Measurements from ENCODE around the gene ITCH.
"Not testable (repeated sequence)": the region's sequence is repeated elsewhere in the genome, so short reads cannot be mapped to it uniquely, and the experiment has no call there.

ITCH gene

DNA sequence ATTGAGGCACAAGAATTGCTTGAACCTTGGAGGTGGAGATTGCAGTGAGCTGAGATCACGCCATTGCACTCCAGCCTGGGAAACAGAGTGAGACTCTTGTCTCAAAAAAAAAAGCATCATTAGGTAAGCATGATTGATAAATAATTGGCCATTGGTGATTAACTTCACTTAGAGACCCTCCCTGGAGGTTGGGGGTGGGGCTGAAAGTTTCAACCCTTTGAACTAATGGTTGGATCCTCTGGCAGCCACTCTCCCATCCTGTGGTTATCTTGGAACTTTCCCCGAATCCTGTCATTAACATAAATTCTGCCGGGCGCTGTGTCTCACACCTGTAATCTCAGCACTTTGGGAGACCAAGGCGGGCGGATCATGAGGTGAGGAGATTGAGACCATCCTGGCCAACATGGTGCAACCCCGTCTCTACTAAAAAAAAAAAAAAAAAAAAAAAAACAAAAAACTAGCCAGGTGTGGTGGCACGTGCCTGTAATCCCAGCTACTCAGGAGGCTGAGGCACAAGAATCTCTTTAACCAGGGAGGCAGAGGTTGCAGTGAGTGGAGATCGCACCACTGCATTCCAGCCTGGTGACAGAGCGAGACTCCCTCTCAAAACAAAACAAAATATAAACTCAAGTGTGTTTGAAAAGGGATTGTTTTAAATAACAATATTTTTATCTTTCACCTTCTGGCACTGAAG is 17.1 kb upstream of the ITCH start:
- peaks cover 10% of the 10 kb centered on the region for H3K4me1 ChIP-seq (ENCODE audit: control insufficient read depth, insufficient read depth, low read length)
- H3K9ac ChIP-seq (ENCODE audit: low read depth, low read length); H3K27me3 ChIP-seq (ENCODE audit: control insufficient read depth, insufficient read depth, low read length); H3K4me3 ChIP-seq (ENCODE audit: low read length); H3K36me3 ChIP-seq (ENCODE audit: insufficient read depth, low read length); H3K9me3 ChIP-seq (replicated peaks; ENCODE audit: low read length); H3K4me2 ChIP-seq (ENCODE audit: low read length): not testable (repeated sequence)

GRCh38 chr20:34346533-34346865 is 16.6 kb upstream of the ITCH start:
- H3K4me1 ChIP-seq (ENCODE audit: control insufficient read depth, insufficient read depth, low read length) = peaks cover 10% of the 10 kb centered on the region
- not testable (repeated sequence) for H3K9me3 ChIP-seq (replicated peaks; ENCODE audit: low read length); H3K9ac ChIP-seq (ENCODE audit: low read depth, low read length); H3K27me3 ChIP-seq (ENCODE audit: control insufficient read depth, insufficient read depth, low read length); H3K36me3 ChIP-seq (ENCODE audit: insufficient read depth, low read length); H3K4me2 ChIP-seq (ENCODE audit: low read length); H3K4me3 ChIP-seq (ENCODE audit: low read length)

DNA sequence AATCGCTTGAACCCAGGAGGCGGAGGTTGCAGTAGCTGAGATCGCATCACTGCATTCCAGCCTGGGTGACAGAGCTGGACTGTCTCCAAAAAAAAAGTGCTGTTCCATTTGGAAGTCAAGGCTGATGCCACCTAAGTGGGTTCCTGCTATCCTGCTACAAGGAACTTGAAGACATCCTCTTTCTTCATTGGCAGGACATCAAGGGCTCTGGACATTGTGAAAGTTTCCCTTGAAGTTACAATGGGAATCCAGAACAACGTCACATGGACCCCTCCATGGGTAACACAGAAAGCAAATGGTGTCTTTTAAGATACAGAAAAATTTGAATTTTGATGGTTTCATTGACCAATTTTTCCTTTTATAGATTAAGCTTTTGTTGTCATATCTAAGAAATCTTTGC is 15.5 kb upstream of the ITCH start:
- H3K4me2 ChIP-seq (ENCODE audit: low read length) = no peak overlapping the region
- no peaks in the 10 kb centered on the region for H3K9me3 ChIP-seq (replicated peaks; ENCODE audit: low read length)
- no peak overlapping the region for H3K9ac ChIP-seq (ENCODE audit: low read depth, low read length)
- H3K4me1 ChIP-seq (ENCODE audit: control insufficient read depth, insufficient read depth, low read length) = peaks cover 10% of the 10 kb centered on the region
- H3K4me3 ChIP-seq (ENCODE audit: low read length) = no peak overlapping the region
- no peaks in the 10 kb centered on the region for H3K27me3 ChIP-seq (ENCODE audit: control insufficient read depth, insufficient read depth, low read length)
- no peaks in the 10 kb centered on the region for H3K36me3 ChIP-seq (ENCODE audit: insufficient read depth, low read length)

DNA sequence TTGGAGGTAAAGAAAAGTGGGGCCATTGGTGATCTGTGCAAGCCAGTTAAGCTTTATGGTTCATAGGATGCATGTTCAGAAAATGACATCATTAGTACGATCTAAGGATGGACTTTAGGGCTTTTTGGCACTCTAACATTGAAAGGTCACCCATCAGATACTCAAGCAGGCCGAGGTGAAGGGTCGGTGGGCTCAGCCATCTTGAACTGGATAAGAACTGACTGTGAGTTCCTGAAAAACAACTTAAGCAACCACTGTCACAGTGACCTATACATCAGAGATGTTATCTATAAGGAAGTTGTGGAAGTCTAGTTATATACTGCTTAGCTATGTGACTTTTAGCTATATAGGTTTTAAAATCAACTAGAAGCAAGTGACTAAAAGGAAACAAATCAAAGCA is 13.0 kb upstream of the ITCH start:
- Histone ChIP-seq H3K4me1 (ENCODE audit: control insufficient read depth, insufficient read depth, low read length) (peaks cover 10% of the 10 kb centered on the region), H3K27me3 (ENCODE audit: control insufficient read depth, insufficient read depth, low read length) (no peaks in the 10 kb centered on the region), H3K9me3 (replicated peaks; ENCODE audit: low read length) (no peaks in the 10 kb centered on the region), H3K4me3 (ENCODE audit: low read length) (no peak overlapping the region), H3K36me3 (ENCODE audit: insufficient read depth, low read length) (no peaks in the 10 kb centered on the region), H3K4me2 (ENCODE audit: low read length) (no peak overlapping the region), H3K9ac (ENCODE audit: low read depth, low read length) (no peak overlapping the region)

- H3K27me3 ChIP-seq (ENCODE audit: control insufficient read depth, insufficient read depth, low read length); H3K9me3 ChIP-seq (replicated peaks; ENCODE audit: low read length); H3K4me2 ChIP-seq (ENCODE audit: low read length); H3K4me3 ChIP-seq (ENCODE audit: low read length); H3K36me3 ChIP-seq (ENCODE audit: insufficient read depth, low read length); H3K9ac ChIP-seq (ENCODE audit: low read depth, low read length): not testable (repeated sequence)
- H3K4me1 ChIP-seq (ENCODE audit: control insufficient read depth, insufficient read depth, low read length) = peaks cover 10% of the 10 kb centered on the region
These were observed 9.6 kb upstream of the ITCH start for GRCh38 chr20:34353467-34353866.

DNA sequence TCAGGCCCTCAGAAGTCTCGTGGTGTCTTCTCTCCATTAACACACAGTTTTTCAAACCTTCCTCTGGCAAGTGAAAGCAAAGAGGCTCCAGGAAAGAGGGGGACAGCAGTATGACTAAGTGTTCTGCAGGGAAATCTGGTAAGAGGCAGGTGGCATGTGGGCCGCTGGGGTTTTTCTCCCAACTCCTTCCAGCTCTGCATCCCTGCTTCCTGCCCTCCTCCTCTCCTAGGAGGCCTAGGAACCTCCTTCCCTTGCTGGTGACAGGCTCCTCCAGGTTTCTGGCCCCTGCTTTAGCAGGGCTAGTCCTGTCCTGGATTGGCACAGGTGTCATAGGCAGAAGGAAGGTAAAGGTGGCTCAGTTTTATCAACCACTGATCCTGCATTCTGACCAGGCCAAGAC is 7.6 kb upstream of the ITCH start:
- H3K4me1 ChIP-seq (ENCODE audit: control insufficient read depth, insufficient read depth, low read length) = no peaks in the 10 kb centered on the region
- H3K9me3 ChIP-seq (replicated peaks; ENCODE audit: low read length) = no peaks in the 10 kb centered on the region
- no peaks in the 10 kb centered on the region for H3K36me3 ChIP-seq (ENCODE audit: insufficient read depth, low read length)
- H3K9ac ChIP-seq (ENCODE audit: low read depth, low read length) = no peak overlapping the region
- H3K4me3 ChIP-seq (ENCODE audit: low read length) = no peak overlapping the region
- no peaks in the 10 kb centered on the region for H3K27me3 ChIP-seq (ENCODE audit: control insufficient read depth, insufficient read depth, low read length)
- H3K4me2 ChIP-seq (ENCODE audit: low read length) = no peak overlapping the region

DNA sequence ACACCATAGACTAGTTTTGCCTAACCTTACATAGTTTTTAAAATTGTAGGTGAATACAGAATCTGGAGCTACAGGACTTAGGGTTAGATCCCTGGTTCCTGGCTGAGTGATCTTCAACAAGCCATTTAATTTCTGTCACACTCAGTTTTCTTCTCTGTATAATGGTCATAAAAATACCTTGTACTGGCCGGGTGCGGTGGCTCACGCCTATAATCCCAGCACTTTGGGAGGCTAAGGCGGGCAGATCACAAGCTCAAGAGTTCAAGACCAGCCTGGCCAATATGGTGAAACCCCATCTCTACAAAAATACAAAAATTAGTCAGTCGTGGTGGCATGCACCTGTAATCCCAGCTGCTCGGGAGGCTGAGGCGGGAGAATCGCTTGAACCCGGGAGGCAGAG is 3.3 kb upstream of the ITCH start:
- H3K9ac ChIP-seq (ENCODE audit: low read depth, low read length); H3K9me3 ChIP-seq (replicated peaks; ENCODE audit: low read length); H3K4me2 ChIP-seq (ENCODE audit: low read length); H3K36me3 ChIP-seq (ENCODE audit: insufficient read depth, low read length); H3K27me3 ChIP-seq (ENCODE audit: control insufficient read depth, insufficient read depth, low read length); H3K4me3 ChIP-seq (ENCODE audit: low read length): not testable (repeated sequence)
- peaks cover 14% of the 10 kb centered on the region for H3K4me1 ChIP-seq (ENCODE audit: control insufficient read depth, insufficient read depth, low read length)

DNA sequence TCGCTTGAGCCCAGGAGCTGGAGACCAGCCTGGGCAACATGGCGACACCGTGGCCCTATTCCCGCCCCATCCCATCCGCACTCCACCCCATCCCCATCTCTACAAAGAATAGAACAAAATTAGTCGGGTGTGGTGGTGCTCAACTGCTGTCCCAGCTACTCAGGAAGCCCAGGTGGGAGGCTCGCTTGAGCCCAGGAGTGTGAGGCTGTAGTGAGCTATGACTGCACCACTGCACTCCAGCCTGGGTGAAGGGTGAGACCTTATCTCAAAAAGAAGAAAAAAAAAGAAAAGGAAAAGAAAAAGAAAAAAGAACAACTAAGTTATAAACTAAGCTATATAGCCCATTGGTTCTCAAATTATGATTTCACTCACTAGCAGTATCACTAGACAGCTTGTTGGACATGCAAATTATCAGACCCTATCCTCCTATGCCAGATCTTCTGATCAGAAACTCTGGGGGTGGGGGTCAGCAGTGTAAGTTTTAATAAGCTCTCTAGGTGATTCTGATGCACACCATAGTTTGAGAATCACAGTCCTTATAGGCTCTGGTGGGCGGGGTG is 491 bp upstream of the ITCH start:
- Histone ChIP-seq H3K27me3 (ENCODE audit: control insufficient read depth, insufficient read depth, low read length) (no peaks in the 10 kb centered on the region), H3K4me2 (ENCODE audit: low read length) (peak overlapping the region; percentile 73), H3K9ac (ENCODE audit: low read depth, low read length) (peak overlapping the region; percentile 93), H3K9me3 (replicated peaks; ENCODE audit: low read length) (no peaks in the 10 kb centered on the region), H3K4me1 (ENCODE audit: control insufficient read depth, insufficient read depth, low read length) (peaks cover 21% of the 10 kb centered on the region), H3K4me3 (ENCODE audit: low read length) (peak overlapping the region; percentile 82), H3K36me3 (ENCODE audit: insufficient read depth, low read length) (peaks cover 8% of the 10 kb centered on the region)

DNA sequence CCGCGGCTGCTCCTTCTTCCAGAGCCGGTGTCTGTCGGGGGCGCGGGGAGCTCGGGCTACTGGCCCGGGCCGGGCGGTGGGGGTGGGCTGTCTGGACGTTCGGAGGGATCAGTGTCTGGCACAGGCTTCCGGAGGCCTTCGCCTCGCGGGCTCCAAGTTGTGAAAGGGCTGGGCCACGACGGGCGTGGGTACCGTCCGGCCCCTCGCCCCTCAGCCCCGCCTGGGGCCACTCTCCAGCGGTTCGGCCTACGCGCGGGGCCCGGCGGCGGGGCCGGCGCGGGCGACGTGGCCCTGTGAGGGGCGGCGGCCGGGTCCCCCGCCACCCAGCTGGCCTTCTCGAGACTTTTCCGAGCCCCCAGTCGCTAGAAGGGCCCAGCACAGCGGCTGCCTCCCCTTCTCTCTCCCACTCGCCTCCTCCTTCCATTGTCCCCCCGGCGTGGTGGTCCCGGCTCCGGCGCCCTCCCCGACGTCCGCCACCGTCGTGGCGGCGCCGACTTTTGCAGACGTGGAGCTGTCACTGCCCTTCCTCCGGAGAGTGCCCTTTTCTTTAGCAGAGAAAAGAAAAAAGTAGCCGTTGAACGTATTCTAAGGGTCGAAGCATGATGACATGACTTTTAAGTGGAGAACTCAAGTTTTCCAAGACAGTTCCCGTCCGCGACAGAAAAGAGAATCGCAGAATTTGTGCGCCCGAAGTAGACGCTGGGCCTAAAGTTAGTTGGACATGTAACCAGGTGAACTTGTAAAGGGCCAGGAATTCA is 571 bp downstream of the ITCH start:
- Histone ChIP-seq H3K4me1 (ENCODE audit: control insufficient read depth, insufficient read depth, low read length) (peaks cover 21% of the 10 kb centered on the region), H3K4me2 (ENCODE audit: low read length) (peak overlapping the region; percentile 83), H3K9ac (ENCODE audit: low read depth, low read length) (peak overlapping the region; percentile 93), H3K4me3 (ENCODE audit: low read length) (peak overlapping the region; percentile 82), H3K9me3 (replicated peaks; ENCODE audit: low read length) (no peaks in the 10 kb centered on the region), H3K27me3 (ENCODE audit: control insufficient read depth, insufficient read depth, low read length) (no peaks in the 10 kb centered on the region), H3K36me3 (ENCODE audit: insufficient read depth, low read length) (peaks cover 8% of the 10 kb centered on the region)

DNA sequence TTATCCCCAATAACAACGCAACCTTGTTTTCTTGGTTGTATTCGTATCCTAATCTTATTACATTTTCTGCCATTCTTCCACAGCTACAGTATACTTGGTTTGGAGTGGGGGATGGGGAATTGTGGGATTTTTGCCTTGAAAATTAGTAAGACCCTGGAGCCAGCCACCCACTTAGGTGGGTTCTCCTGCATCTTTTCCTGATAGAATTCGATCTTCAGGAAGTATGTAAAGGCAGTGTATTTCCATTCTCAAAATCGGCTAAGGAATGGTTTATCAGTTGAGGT is 1.1 kb downstream of the ITCH start:
- Histone ChIP-seq H3K4me3 (ENCODE audit: low read length) (peak overlapping the region; percentile 82), H3K9me3 (replicated peaks; ENCODE audit: low read length) (no peaks in the 10 kb centered on the region), H3K4me2 (ENCODE audit: low read length) (peak overlapping the region; percentile 83), H3K9ac (ENCODE audit: low read depth, low read length) (peak overlapping the region; percentile 93), H3K4me1 (ENCODE audit: control insufficient read depth, insufficient read depth, low read length) (peaks cover 21% of the 10 kb centered on the region), H3K27me3 (ENCODE audit: control insufficient read depth, insufficient read depth, low read length) (no peaks in the 10 kb centered on the region), H3K36me3 (ENCODE audit: insufficient read depth, low read length) (peaks cover 9% of the 10 kb centered on the region)

DNA sequence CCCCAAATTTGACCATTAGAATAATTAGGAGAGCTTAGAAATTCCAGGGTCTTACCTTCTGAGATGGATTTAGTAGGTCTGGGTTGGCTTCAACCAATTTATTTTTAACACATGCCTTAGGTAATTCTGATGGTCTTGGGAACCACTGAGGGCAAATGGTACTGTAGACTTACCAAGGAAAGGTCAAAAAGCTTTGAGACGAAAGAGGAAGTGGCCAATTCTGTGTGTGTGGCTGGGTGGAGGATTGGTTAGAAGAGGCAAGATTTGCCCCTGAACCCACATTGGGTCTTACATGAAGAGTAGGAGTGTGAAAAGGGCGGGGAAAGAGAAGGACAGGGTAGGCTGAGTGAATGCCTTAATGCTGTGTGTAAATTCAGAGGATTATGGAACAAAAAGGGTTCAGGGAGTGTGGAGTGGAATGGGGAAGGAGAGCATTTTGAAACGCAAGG is 2.7 kb downstream of the ITCH start:
- Histone ChIP-seq H3K9ac (ENCODE audit: low read depth, low read length) (no peak overlapping the region), H3K36me3 (ENCODE audit: insufficient read depth, low read length) (peaks cover 25% of the 10 kb centered on the region), H3K4me3 (ENCODE audit: low read length) (no peak overlapping the region), H3K4me2 (ENCODE audit: low read length) (no peak overlapping the region), H3K9me3 (replicated peaks; ENCODE audit: low read length) (no peaks in the 10 kb centered on the region), H3K4me1 (ENCODE audit: control insufficient read depth, insufficient read depth, low read length) (peaks cover 21% of the 10 kb centered on the region), H3K27me3 (ENCODE audit: control insufficient read depth, insufficient read depth, low read length) (no peaks in the 10 kb centered on the region)

GRCh38 chr20:34367155-34367554 is 4.1 kb downstream of the ITCH start:
- Histone ChIP-seq H3K9ac (ENCODE audit: low read depth, low read length) (no peak overlapping the region), H3K4me2 (ENCODE audit: low read length) (no peak overlapping the region), H3K4me3 (ENCODE audit: low read length) (no peak overlapping the region), H3K27me3 (ENCODE audit: control insufficient read depth, insufficient read depth, low read length) (no peaks in the 10 kb centered on the region), H3K9me3 (replicated peaks; ENCODE audit: low read length) (no peaks in the 10 kb centered on the region), H3K4me1 (ENCODE audit: control insufficient read depth, insufficient read depth, low read length) (peaks cover 14% of the 10 kb centered on the region), H3K36me3 (ENCODE audit: insufficient read depth, low read length) (peaks cover 28% of the 10 kb centered on the region)
